ENCODE results near the gene NOPCHAP1.
A peak's percentile ranks its signal among the peaks of the same experiment; 100 is the strongest.

Gene NOPCHAP1

GRCh38 chr12:105024928-105025327 is 38.8 kb downstream of the NOPCHAP1 start:
- no peaks in the 10 kb centered on the region for H3K27me3 Mint-ChIP-seq
- no peak overlapping the region for H3K27ac Mint-ChIP-seq
- H3K4me3 Mint-ChIP-seq = no peak overlapping the region
- peaks cover 20% of the 10 kb centered on the region for H3K36me3 Mint-ChIP-seq (ENCODE audit: low read depth)
- H3K9me3 Mint-ChIP-seq = no peaks in the 10 kb centered on the region
- H3K4me1 Mint-ChIP-seq (ENCODE audit: low read depth) = no peaks in the 10 kb centered on the region

- Mint-ChIP-seq H3K36me3 (ENCODE audit: low read depth) (peaks cover 20% of the 10 kb centered on the region), H3K4me1 (ENCODE audit: low read depth) (peaks cover 3% of the 10 kb centered on the region), H3K9me3 (no peaks in the 10 kb centered on the region), H3K27ac (no peak overlapping the region), H3K27me3 (no peaks in the 10 kb centered on the region), H3K4me3 (no peak overlapping the region)
Measured at GRCh38 chr12:105025890-105026289, 39.8 kb downstream of the NOPCHAP1 start.

- H3K4me3 Mint-ChIP-seq = no peak overlapping the region
Measured at GRCh38 chr12:105026411-105026810, 40.3 kb downstream of the NOPCHAP1 start.

GRCh38 chr12:105030820-105031807 is 45.0 kb downstream of the NOPCHAP1 start:
- Mint-ChIP-seq H3K27me3 (no peaks in the 10 kb centered on the region), H3K36me3 (ENCODE audit: low read depth) (peaks cover 17% of the 10 kb centered on the region), H3K27ac (peak overlapping the region; percentile 57), H3K4me1 (ENCODE audit: low read depth) (peaks cover 37% of the 10 kb centered on the region), H3K9me3 (no peaks in the 10 kb centered on the region), H3K4me3 (peak overlapping the region; percentile 23)

More at GRCh38 chr12:105026411-105026810, 40.3 kb downstream of the NOPCHAP1 start:
- H3K4me1 Mint-ChIP-seq (ENCODE audit: low read depth) = peaks cover 8% of the 10 kb centered on the region
- no peaks in the 10 kb centered on the region for H3K9me3 Mint-ChIP-seq
- H3K36me3 Mint-ChIP-seq (ENCODE audit: low read depth) = peaks cover 20% of the 10 kb centered on the region
- no peaks in the 10 kb centered on the region for H3K27me3 Mint-ChIP-seq
- no peak overlapping the region for H3K27ac Mint-ChIP-seq

- H3K9me3 Mint-ChIP-seq = no peaks in the 10 kb centered on the region
- no peaks in the 10 kb centered on the region for H3K27me3 Mint-ChIP-seq
- H3K27ac Mint-ChIP-seq = no peak overlapping the region
- H3K4me1 Mint-ChIP-seq (ENCODE audit: low read depth) = peaks cover 49% of the 10 kb centered on the region
- no peak overlapping the region for H3K4me3 Mint-ChIP-seq
- peaks cover 10% of the 10 kb centered on the region for H3K36me3 Mint-ChIP-seq (ENCODE audit: low read depth)
Measured at GRCh38 chr12:105032703-105033357, 46.7 kb downstream of the NOPCHAP1 start.

- peak overlapping the region; percentile 78 for H3K27ac Mint-ChIP-seq
Measured at GRCh38 chr12:105033851-105034250, 47.7 kb downstream of the NOPCHAP1 start.

More at GRCh38 chr12:105033851-105034250, 47.7 kb downstream of the NOPCHAP1 start:
- Mint-ChIP-seq H3K27me3 (no peaks in the 10 kb centered on the region), H3K36me3 (ENCODE audit: low read depth) (peaks cover 9% of the 10 kb centered on the region), H3K4me3 (no peak overlapping the region), H3K9me3 (no peaks in the 10 kb centered on the region), H3K4me1 (ENCODE audit: low read depth) (peaks cover 56% of the 10 kb centered on the region)

Measured in stimulated activated naive CD8-positive, alpha-beta T cell treated with anti-CD3 and anti-CD28 coated beads, Interleukin-15, Interleukin-2, amounts not matched to agents 100 ng/mL and 50 ng/mL, for 24 hours (primary cell).